ENCODE results near the gene GCM1.

GRCh38 chr6:53139841-53140413 lies 8.7 kb downstream of the GCM1 start:
- TF ChIP-seq CTCF (conservative IDR thresholded peaks at IDR 0.05; ENCODE audit: low read depth, low read length) (no peak), EZH2 (IDR thresholded peaks at IDR 0.05; ENCODE audit: borderline replicate concordance, low read depth, low read length, poor library complexity, severe bottlenecking) (no peak)
